B cell (primary cell): ENCODE measurements around the gene PRSS50. TPM values are rescaled to one million over a fixed set of nuclear protein-coding genes. Genes with fewer than 3 reads are reported as not detected.

ENCODE experiments used
- ATAC-seq: fragments of 200-7000 bp; cut with Tn5 transposase; one replicate; pipeline ENCODE4 v1.10.0; 2021; ENCODE audit warnings: low read depth, mild to moderate bottlenecking, moderate number of reproducible peaks, moderate library complexity
- CTCF ChIA-PET: fragments of 350-600 bp; sonication (Branson Sonifier 250); formaldehyde crosslinking; loops from one replicate; lab custom pipeline; 2021; ENCODE audit warnings: antibody characterized with exemption, inconsistent platforms; lab: Charles Lee
- POLR2A ChIA-PET: fragments of 350-600 bp; sonication (Branson Sonifier 250); formaldehyde crosslinking; loops from one replicate; lab custom pipeline; 2021; ENCODE audit warnings: antibody characterized with exemption; lab: Charles Lee
- DNase-seq: peaks from one replicate; pipeline ENCODE4 v3.0.0; 2013
- H2AFZ ChIP-seq: 2 replicates; pipeline ENCODE4 v1.6.1; 2012; ENCODE audit warnings: mild to moderate bottlenecking, low read depth, low read length; ENCODE audit not compliant: insufficient read depth, poor library complexity, severe bottlenecking
- H3K27ac ChIP-seq, 2 donors: 1 replicate in 1 of 2; 2 replicates in 1 of 2; pipeline ENCODE4 v1.5.1; 2012 to 2013; ENCODE audit warnings: low read length in 2 of 2, mild to moderate bottlenecking in 2 of 2, moderate library complexity in 1 of 2
- H3K27me3 ChIP-seq, 4 experiments: fragments of 200-600 bp in 1 of 4; sonication (generic) in 1 of 4; replicated peaks in 1 of 4; 1 replicate in 2 of 4; 2 replicates in 2 of 4; pipeline versions ENCODE4 v1.6.1 to v1.7.0; 2013 to 2016; ENCODE audit warnings: low read length in 3 of 4, mild to moderate bottlenecking in 2 of 4, mixed read lengths in 1 of 4, moderate library complexity in 1 of 4; ENCODE audit not compliant: insufficient read depth in 4 of 4, control insufficient read depth in 3 of 4; ENCODE audit errors: control extremely low read depth in 1 of 4
- H3K36me3 ChIP-seq, 2 experiments: replicated peaks in 1 of 2; 1 replicate in 1 of 2; 2 replicates in 1 of 2; pipeline versions ENCODE4 v1.6.1 to v1.7.1; 2013; ENCODE audit warnings: low read length in 1 of 2; ENCODE audit not compliant: insufficient read depth in 2 of 2, control insufficient read depth in 1 of 2; ENCODE audit errors: control extremely low read depth in 1 of 2, extremely low read depth in 1 of 2
- H3K4me1 ChIP-seq, 2 donors: fragments of 200-600 bp in 1 of 2; sonication (generic) in 1 of 2; 1 replicate in 1 of 2; 2 replicates in 1 of 2; pipeline versions ENCODE4 v1.5.1 to v1.6.1; 2013 to 2017; ENCODE audit warnings: low read length in 2 of 2; ENCODE audit not compliant: control insufficient read depth in 2 of 2, insufficient read depth in 2 of 2
- H3K4me2 ChIP-seq: replicated peaks from 2 replicates; pipeline ENCODE3; 2012; ENCODE audit warnings: mild to moderate bottlenecking, low read depth, low read length; ENCODE audit not compliant: poor library complexity, severe bottlenecking
- H3K4me3 ChIP-seq, 5 experiments: fragments of 200-600 bp in 1 of 5; sonication (generic) in 1 of 5; 1 replicate in 3 of 5; 2 replicates in 2 of 5; pipeline versions ENCODE4 v1.5.1 to v1.7.0; 2011 to 2016; ENCODE audit warnings: low read length in 4 of 5, mild to moderate bottlenecking in 4 of 5, low read depth in 2 of 5, control low read depth in 1 of 5, moderate library complexity in 1 of 5; ENCODE audit not compliant: insufficient read depth in 1 of 5; ENCODE audit errors: control extremely low read depth in 1 of 5, extremely low read depth in 1 of 5
- H3K79me2 ChIP-seq: fragments of 200-600 bp; sonication (generic); one replicate; pipeline ENCODE4 v1.6.0; 2016; ENCODE audit warnings: low read length; ENCODE audit not compliant: control insufficient read depth, insufficient read depth
- H3K9ac ChIP-seq: fragments of 200-600 bp; sonication (generic); 2 replicates; pipeline ENCODE4 v1.6.1; 2017; ENCODE audit warnings: mild to moderate bottlenecking, low read length, moderate library complexity
- H3K9me3 ChIP-seq, 3 donors: one replicate each; pipeline versions ENCODE4 v1.6.1 to v1.7.1; 2013; ENCODE audit warnings: low read length in 2 of 3; ENCODE audit not compliant: control insufficient read depth in 2 of 3, insufficient read depth in 1 of 3; ENCODE audit errors: control extremely low read depth in 1 of 3
- H4K20me1 ChIP-seq: 2 replicates; pipeline ENCODE4 v1.6.0; 2012; ENCODE audit warnings: mild to moderate bottlenecking, low read length; ENCODE audit not compliant: insufficient read depth, control insufficient read depth, poor library complexity, severe bottlenecking
- H3K27ac Mint-ChIP-seq: one replicate; pipeline ENCODE4 v1.8.0; 2021; ENCODE audit warnings: mixed read lengths
- H3K27me3 Mint-ChIP-seq: one replicate; pipeline ENCODE4 v1.8.0; 2021; ENCODE audit warnings: mixed read lengths
- H3K4me1 Mint-ChIP-seq: one replicate; pipeline ENCODE4 v1.8.0; 2021; ENCODE audit warnings: mixed read lengths
- H3K4me3 Mint-ChIP-seq: one replicate; pipeline ENCODE4 v1.8.0; 2021; ENCODE audit warnings: mixed read lengths
- H3K9me3 Mint-ChIP-seq: one replicate; pipeline ENCODE4 v1.8.0; 2022; ENCODE audit warnings: mixed read lengths; ENCODE audit not compliant: insufficient read depth
- EZH2 ChIP-seq: IDR thresholded peaks from 2 replicates; pipeline ENCODE4 v1.6.1; 2012; ENCODE audit warnings: borderline replicate concordance, low read depth, mild to moderate bottlenecking, moderate library complexity, low read length; ENCODE audit not compliant: insufficient read depth, poor library complexity, severe bottlenecking
- WGBS: methylation state at CpG from one replicate; pipeline ENCODE4 v1.1.5; 2013; ENCODE audit warnings: missing lambda C conversion rate; ENCODE audit not compliant: insufficient coverage; 5-methylcytosine and 5-hydroxymethylcytosine counted together
- intact Hi-C: fragments of 100-400 bp; cut with micrococcal nuclease; formaldehyde crosslinking; loops from one replicate; pipeline ENCODE4 v1.10.0; 2022
- polyA plus RNA-seq: library from polyadenylated mRNA; depleted of rRNA; stranded (reverse); fragments of >200 nt; gene quantifications from 2 replicates; pipeline ENCODE4 v1.2.3, GENCODE V29; 2012
- total RNA-seq, 2 donors: library from RNA; stranded (reverse); fragments of 120-200 nt in 1 of 2; gene quantifications; 1 replicate in 1 of 2; 2 replicates in 1 of 2; pipeline versions ENCODE4 v1.2.3 to v1.2.4, GENCODE V29; 2013 to 2022
- TF ChIP-seq, protein P1 (sequence below): fragments of 200-600 bp; IDR thresholded peaks from one replicate; pipeline ENCODE4 v1.8.0; 2022; ENCODE audit warnings: antibody characterized with exemption, mild to moderate bottlenecking

PRSS50 gene
- total and polyA plus RNA-seq, 2 donors (not counting 1 experiment from before 2014, with no cell fraction given), result 0.09 to 0.10 TPM

- H3K27me3 Mint-ChIP-seq, result peaks cover 22% of the 10 kb centered on the region
- no CpG with 5 or more reads among the region's 2 CpGs for WGBS
Measured at GRCh38 chr3:46721009-46721408, 3.3 kb upstream of the PRSS50 start.

GRCh38 chr3:46719735-46720271, 2.1 kb upstream of the PRSS50 start:
- Histone ChIP-seq H4K20me1 (no peaks in the 10 kb centered on the region), H3K36me3 (no peaks in the 10 kb centered on the region), H3K4me1 (no peaks in the 10 kb centered on the region), H3K9ac (no peak overlapping the region), H3K4me3 (no peak overlapping the region), H2AFZ (no peak overlapping the region), H3K27ac (no peak overlapping the region), H3K9me3 (no peaks in the 10 kb centered on the region), H3K79me2 (no peaks in the 10 kb centered on the region), H3K27me3 (peaks cover 0 to 13% (median 0%) of the 10 kb centered on the region in 4 experiments), H3K4me2 (no peak overlapping the region)
- TF ChIP-seq EZH2, result no peak
- TF ChIP-seq, protein P1, sequence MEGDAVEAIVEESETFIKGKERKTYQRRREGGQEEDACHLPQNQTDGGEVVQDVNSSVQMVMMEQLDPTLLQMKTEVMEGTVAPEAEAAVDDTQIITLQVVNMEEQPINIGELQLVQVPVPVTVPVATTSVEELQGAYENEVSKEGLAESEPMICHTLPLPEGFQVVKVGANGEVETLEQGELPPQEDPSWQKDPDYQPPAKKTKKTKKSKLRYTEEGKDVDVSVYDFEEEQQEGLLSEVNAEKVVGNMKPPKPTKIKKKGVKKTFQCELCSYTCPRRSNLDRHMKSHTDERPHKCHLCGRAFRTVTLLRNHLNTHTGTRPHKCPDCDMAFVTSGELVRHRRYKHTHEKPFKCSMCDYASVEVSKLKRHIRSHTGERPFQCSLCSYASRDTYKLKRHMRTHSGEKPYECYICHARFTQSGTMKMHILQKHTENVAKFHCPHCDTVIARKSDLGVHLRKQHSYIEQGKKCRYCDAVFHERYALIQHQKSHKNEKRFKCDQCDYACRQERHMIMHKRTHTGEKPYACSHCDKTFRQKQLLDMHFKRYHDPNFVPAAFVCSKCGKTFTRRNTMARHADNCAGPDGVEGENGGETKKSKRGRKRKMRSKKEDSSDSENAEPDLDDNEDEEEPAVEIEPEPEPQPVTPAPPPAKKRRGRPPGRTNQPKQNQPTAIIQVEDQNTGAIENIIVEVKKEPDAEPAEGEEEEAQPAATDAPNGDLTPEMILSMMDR, result no peak
- Mint-ChIP-seq H3K27ac (no peak overlapping the region), H3K9me3 (no peaks in the 10 kb centered on the region), H3K4me3 (no peak overlapping the region), H3K27me3 (peaks cover 19% of the 10 kb centered on the region), H3K4me1 (no peaks in the 10 kb centered on the region)
- CTCF ChIA-PET, result interaction anchor here (1.1 to 1.7 kb wide), 3 partner anchors 12 to 604 kb away, joined by 3 to 7 read pairs (median 4); no protein-coding TSS in a partner anchor
- WGBS, result 95% methylated on average over 2 of the region's 4 CpGs
- DNase-seq, result no peak
- no peak for ATAC-seq
- POLR2A ChIA-PET, result no interaction called here
- intact Hi-C loops, result no loop called here

More at GRCh38 chr3:46721009-46721408, 3.3 kb upstream of the PRSS50 start:
- H3K27ac Mint-ChIP-seq, result no peak overlapping the region
- no peak overlapping the region for H3K4me3 ChIP-seq
- no peaks in the 10 kb centered on the region for H3K79me2 ChIP-seq
- ChIA-PET POLR2A (no interaction called here), CTCF (interaction anchor here (0.6 to 1.2 kb wide), 2 partner anchors 13 to 330 kb away, joined by 3 to 4 read pairs; no protein-coding TSS in a partner anchor)
- no peak overlapping the region for H3K4me3 Mint-ChIP-seq
- no peaks in the 10 kb centered on the region for H4K20me1 ChIP-seq
- no peaks in the 10 kb centered on the region for H3K36me3 ChIP-seq
- peaks cover 0 to 13% (median 0%) of the 10 kb centered on the region in 4 experiments for H3K27me3 ChIP-seq
- H3K4me1 ChIP-seq, result no peaks in the 10 kb centered on the region
- H3K4me1 Mint-ChIP-seq, result no peaks in the 10 kb centered on the region
- TF ChIP-seq EZH2, result no peak
- TF ChIP-seq, protein P1, result no peak
- intact Hi-C loops, result no loop called here
- no peak overlapping the region for H3K9ac ChIP-seq
- no peaks in the 10 kb centered on the region for H3K9me3 Mint-ChIP-seq
- H3K4me2 ChIP-seq, result no peak overlapping the region
- H2AFZ ChIP-seq, result no peak overlapping the region
- ATAC-seq (no peak), DNase-seq (no peak)
- no peaks in the 10 kb centered on the region for H3K9me3 ChIP-seq
- no peak overlapping the region for H3K27ac ChIP-seq
